HepG2 (cell line): ENCODE data around the gene EIF4EBP3. TPM values are rescaled to one million over a fixed set of nuclear protein-coding genes. Genes with fewer than 3 reads are reported as not detected.
A peak's percentile ranks its signal among the peaks of the same experiment; 100 is the strongest.

ENCODE experiments used
- ATAC-seq: fragments of 200-7000 bp; cut with Tn5 transposase; 3 replicates; pipeline ENCODE4 v1.9.1; 2020; ENCODE audit warnings: mild to moderate bottlenecking, moderate library complexity
- BruUV-seq: library from RNA; stranded (reverse); fragments of 400-500 nt; replicated peaks from 2 replicates; lab custom pipeline; 2021; lab: Mats Ljungman, UMichigan
- CTCF ChIA-PET: fragments of 300-600 bp; formaldehyde crosslinking; extraction: SDS; loops from one replicate; lab custom pipeline; 2021; ENCODE audit warnings: low total read pairs, inconsistent platforms, low intra/inter-chr PET ratio; lab: Yijun Ruan, JAX
- POLR2A ChIA-PET: fragments of 350-600 bp; sonication (Branson Sonifier 250); formaldehyde crosslinking; loops from one replicate; lab custom pipeline; 2020; ENCODE audit warnings: antibody characterized with exemption, inconsistent platforms; lab: Yijun Ruan, JAX
- DNase-seq: peaks from one replicate; pipeline ENCODE4 v3.0.0-alpha.2; 2015; ENCODE audit warnings: low spot score
- FAIRE-seq: peaks from 3 replicates; lab custom pipeline; 2011; peaks lifted over from hg19 to GRCh38; lab: Jason Lieb, UNC
- H2AFZ ChIP-seq: one replicate; pipeline ENCODE4 v1.6.1; 2011; ENCODE audit warnings: low read length, inconsistent platforms
- H3K27ac ChIP-seq: fragments of 300-600 bp; 3 replicates; pipeline ENCODE4 v1.8.0; 2011; ENCODE audit warnings: mixed run types, mild to moderate bottlenecking, mixed read lengths, low read length, inconsistent platforms; ENCODE audit not compliant: insufficient read depth; ENCODE audit errors: extremely low read length
- H3K27me3 ChIP-seq, 2 experiments: fragments of 200-600 bp in 1 of 2; 2 replicates in 1 of 2; 3 replicates in 1 of 2; pipeline versions ENCODE4 v1.6.0 to v1.8.0; 2011; ENCODE audit warnings: low read length in 2 of 2, mild to moderate bottlenecking in 2 of 2, moderate library complexity in 2 of 2, inconsistent platforms in 1 of 2; ENCODE audit not compliant: insufficient read depth in 2 of 2, control insufficient read depth in 1 of 2
- H3K36me3 ChIP-seq, 2 experiments: fragments of 200-600 bp in 1 of 2; replicated peaks in 1 of 2; 2 replicates in 1 of 2; 3 replicates in 1 of 2; pipeline versions ENCODE4 v1.5.1 to v1.8.0; 2011; ENCODE audit warnings: low read length in 2 of 2, inconsistent platforms in 1 of 2; ENCODE audit not compliant: insufficient read depth in 2 of 2, control insufficient read depth in 1 of 2
- H3K4me1 ChIP-seq: 2 replicates; pipeline ENCODE4 v1.5.1; 2012; ENCODE audit warnings: low read length, inconsistent platforms; ENCODE audit not compliant: insufficient read depth
- H3K4me2 ChIP-seq: 2 replicates; pipeline ENCODE4 v1.6.0; 2011; ENCODE audit warnings: low read depth, low read length, inconsistent platforms
- H3K4me3 ChIP-seq, 3 experiments: fragments of 200-600 bp in 1 of 3; sonication (generic), shearing (Covaris generic) in 1 of 3; replicated peaks in 1 of 3; 2 replicates each; pipeline ENCODE4 v1.5.1; 2011 to 2016; ENCODE audit warnings: low read length in 3 of 3, inconsistent platforms in 2 of 3, low read depth in 2 of 3, mild to moderate bottlenecking in 2 of 3, control low read depth in 1 of 3, mixed read lengths in 1 of 3; ENCODE audit not compliant: insufficient read depth in 1 of 3
- H3K79me2 ChIP-seq: one replicate; pipeline ENCODE4 v1.6.1; 2011; ENCODE audit warnings: low read length, inconsistent platforms; ENCODE audit not compliant: insufficient read depth
- H3K9ac ChIP-seq: 2 replicates; pipeline ENCODE4 v1.6.0; 2011; ENCODE audit warnings: mild to moderate bottlenecking, low read depth, low read length, inconsistent platforms; ENCODE audit not compliant: insufficient read depth
- H3K9me3 ChIP-seq: 2 replicates; pipeline ENCODE4 v1.5.1; 2012; ENCODE audit warnings: mild to moderate bottlenecking, low read length
- H4K20me1 ChIP-seq: 2 replicates; pipeline ENCODE4 v1.6.0; 2011; ENCODE audit warnings: inconsistent platforms, mild to moderate bottlenecking, low read length, moderate library complexity; ENCODE audit not compliant: insufficient read depth
- GPN1 ChIP-seq: sonication (generic); formaldehyde crosslinking; IDR thresholded peaks from 2 replicates; pipeline ENCODE4 v1.5.1; 2020; ENCODE audit warnings: missing genetic modification reagents, borderline replicate concordance
- HDAC6 ChIP-seq: fragments of 200-600 bp; sonication (generic); IDR thresholded peaks from 2 replicates; pipeline ENCODE4 v1.7.0; 2017; ENCODE audit warnings: mild to moderate bottlenecking, antibody characterized with exemption, low read length, low read depth
- HNF4A ChIP-seq: sonication (generic); formaldehyde crosslinking; IDR thresholded peaks from 2 replicates; pipeline ENCODE4 v1.4.0; 2020; ENCODE audit warnings: missing genetic modification reagents
- ZKSCAN1 ChIP-seq: fragments of 150-350 bp; IDR thresholded peaks from 2 replicates; pipeline ENCODE4 v1.6.1; 2014; ENCODE audit warnings: low read length
- ZNF724P ChIP-seq: sonication (generic); formaldehyde crosslinking; IDR thresholded peaks from 2 replicates; pipeline ENCODE4 v1.8.0; 2022; ENCODE audit warnings: missing genetic modification reagents, borderline replicate concordance
- ZNF75D ChIP-seq: sonication (generic); formaldehyde crosslinking; IDR thresholded peaks from 2 replicates; pipeline ENCODE4 v1.8.1; 2023; ENCODE audit warnings: missing genetic modification reagents, mild to moderate bottlenecking, borderline replicate concordance
- WGBS: methylation state at CpG from one replicate; pipeline ENCODE4 v1.1.6; 2017; ENCODE audit warnings: low lambda C conversion rate; 5-methylcytosine and 5-hydroxymethylcytosine counted together
- in situ Hi-C: cut with HindIII; loops from 2 replicates; pipeline ENCODE4 v1.10.0; 2017; ENCODE audit warnings: low pct_unique_long_range_greater_than_20kb; ENCODE audit not compliant: extremely low pct_ligation_motif_present
- intact Hi-C: fragments of 100-400 bp; cut with micrococcal nuclease; formaldehyde crosslinking; loops from one replicate; pipeline ENCODE4 v1.10.0; 2022; ENCODE audit not compliant: unreplicated experiment
- polyA plus RNA-seq, 8 experiments: library from polyadenylated mRNA; depleted of rRNA in 3 of 8; stranded (reverse) in 7 of 8; unstranded in 1 of 8; fragments of >200 nt; fragmentation: Illumina TruSeq in 4 of 8; extraction: Trizol in 4 of 8; gene quantifications; 2 replicates each; pipeline versions ENCODE4 v1.2.1 to v1.2.3, GENCODE V29; 2011 to 2016; ENCODE audit warnings: low read depth in 4 of 8, missing spikeins in 1 of 8, mixed read lengths in 1 of 8; ENCODE audit not compliant: insufficient read depth in 1 of 8
- total RNA-seq, 5 experiments: library from RNA; depleted of rRNA; stranded (reverse); fragments of >200 nt; fragmentation: Illumina TruSeq; extraction: Trizol; gene quantifications; 2 replicates each; pipeline ENCODE4 v1.2.3, GENCODE V29; 2016; ENCODE audit warnings: low read depth in 1 of 5
- TF ChIP-seq, protein P1 (sequence below): fragments of 450-650 bp; IDR thresholded peaks from 2 replicates; pipeline ENCODE4 v1.6.1; 2016
- TF ChIP-seq, protein P2 (sequence below): IDR thresholded peaks from 2 replicates; pipeline ENCODE4 v1.6.1; 2016
- TF ChIP-seq, protein P3 (sequence below): IDR thresholded peaks from 2 replicates; pipeline ENCODE4 v1.6.1; 2012; ENCODE audit warnings: inconsistent platforms
- TF ChIP-seq, protein P4 (sequence below): sonication (generic); formaldehyde crosslinking; IDR thresholded peaks from 2 replicates; pipeline ENCODE4 v1.4.0; 2020; ENCODE audit warnings: mild to moderate bottlenecking, missing genetic modification reagents, borderline replicate concordance

The EIF4EBP3 gene
- total and polyA plus RNA-seq, 2 of the 13 experiments (the other 11 are each of a cell fraction or from before 2014, with no cell fraction given) = 0.61 to 1.7 TPM

DNA sequence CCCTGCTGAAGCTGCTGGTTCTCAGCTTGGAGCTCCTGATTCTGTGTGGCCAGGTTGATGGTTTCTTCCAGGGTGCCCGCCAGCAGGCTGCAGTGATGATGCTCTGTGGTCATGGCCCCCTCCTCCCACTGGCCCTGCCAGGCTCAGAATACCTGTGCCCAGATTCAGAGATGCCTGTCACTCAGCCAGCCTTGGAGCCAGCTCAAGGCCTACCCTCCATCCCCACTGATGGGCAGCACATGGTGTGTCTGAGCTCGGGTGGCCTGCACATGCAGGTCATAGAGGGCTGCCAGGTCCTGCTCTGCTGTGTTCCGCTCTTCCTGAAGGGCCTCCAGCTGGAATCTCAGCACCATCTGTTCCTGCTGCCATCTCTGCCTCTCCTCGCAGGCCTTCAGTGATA, 22.6 kb downstream of the EIF4EBP3 start:
- no peak for DNase-seq
- no peaks in the 10 kb centered on the region for H3K79me2 ChIP-seq
- no peaks in the 10 kb centered on the region for H3K36me3 ChIP-seq
- no peak overlapping the region for H3K4me3 ChIP-seq
- CTCF ChIA-PET = no interaction called here
- no peaks in the 10 kb centered on the region; a peak in 1 of 5 replicates for H3K27me3 ChIP-seq
- no TSS peak for BruUV-seq
- no peak for ATAC-seq
- FAIRE-seq = no peak
- H3K9ac ChIP-seq = no peak overlapping the region
- H3K4me2 ChIP-seq = no peak overlapping the region
- H3K9me3 ChIP-seq = no peaks in the 10 kb centered on the region
- no peak for TF ChIP-seq ZNF75D
- TF ChIP-seq, protein P1, sequence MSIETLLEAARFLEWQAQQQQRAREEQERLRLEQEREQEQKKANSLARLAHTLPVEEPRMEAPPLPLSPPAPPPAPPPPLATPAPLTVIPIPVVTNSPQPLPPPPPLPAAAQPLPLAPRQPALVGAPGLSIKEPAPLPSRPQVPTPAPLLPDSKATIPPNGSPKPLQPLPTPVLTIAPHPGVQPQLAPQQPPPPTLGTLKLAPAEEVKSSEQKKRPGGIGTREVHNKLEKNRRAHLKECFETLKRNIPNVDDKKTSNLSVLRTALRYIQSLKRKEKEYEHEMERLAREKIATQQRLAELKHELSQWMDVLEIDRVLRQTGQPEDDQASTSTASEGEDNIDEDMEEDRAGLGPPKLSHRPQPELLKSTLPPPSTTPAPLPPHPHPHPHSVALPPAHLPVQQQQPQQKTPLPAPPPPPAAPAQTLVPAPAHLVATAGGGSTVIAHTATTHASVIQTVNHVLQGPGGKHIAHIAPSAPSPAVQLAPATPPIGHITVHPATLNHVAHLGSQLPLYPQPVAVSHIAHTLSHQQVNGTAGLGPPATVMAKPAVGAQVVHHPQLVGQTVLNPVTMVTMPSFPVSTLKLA = peak; percentile 41; the same call in 1 of the 2 replicates
- in situ Hi-C loops (no loop called here), intact Hi-C loops (no loop called here)
- peaks cover 34% of the 10 kb centered on the region for H3K4me1 ChIP-seq
- POLR2A ChIA-PET = interaction anchor here (1.0 kb wide), 1 partner anchor 78 kb away, joined by 4 read pairs; the partner anchor contains the start of genes IK and NDUFA2
- no peak overlapping the region for H2AFZ ChIP-seq
- H3K27ac ChIP-seq = no peak overlapping the region
- 90% methylated on average over 3 of the region's 4 CpGs for WGBS
- H4K20me1 ChIP-seq = no peaks in the 10 kb centered on the region

DNA sequence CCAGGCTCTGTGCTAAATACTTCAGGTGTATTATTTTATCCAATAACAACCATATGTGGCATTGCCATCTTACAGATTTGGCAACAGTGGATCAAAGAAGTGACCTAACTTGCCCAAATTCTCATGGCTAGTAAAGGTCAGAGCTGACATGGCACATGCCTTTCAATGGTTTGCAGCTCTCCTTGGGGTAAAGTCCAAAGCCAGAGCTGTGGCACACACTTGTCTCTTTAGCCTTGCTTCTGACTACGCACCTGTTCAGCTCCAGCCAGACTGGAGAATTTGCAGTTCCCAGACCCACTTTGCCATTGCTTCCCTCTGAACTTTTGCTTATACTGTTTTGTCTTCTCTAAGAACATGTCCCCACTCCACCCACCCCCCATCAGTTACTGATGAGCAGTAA, 23.0 kb downstream of the EIF4EBP3 start:
- in situ Hi-C loops = no loop called here
- peaks cover 34% of the 10 kb centered on the region for H3K4me1 ChIP-seq
- ChIA-PET CTCF (no interaction called here), POLR2A (no interaction called here)
- H3K36me3 ChIP-seq = no peaks in the 10 kb centered on the region
- no peak for FAIRE-seq
- no TSS peak for BruUV-seq
- no peak for ATAC-seq
- H3K27me3 ChIP-seq = no peaks in the 10 kb centered on the region
- H3K4me2 ChIP-seq = no peak overlapping the region
- H3K4me3 ChIP-seq = no peak overlapping the region
- WGBS = 23% methylated on average over 1 of the region's 1 CpG
- H3K9me3 ChIP-seq = no peaks in the 10 kb centered on the region
- TF ChIP-seq HDAC6 (no peak), ZNF724P (no peak), HNF4A (CRISPR knock-in tag) (0 out of 2 replicates have a peak, but pooled peaks have one; percentile 16), ZKSCAN1 (peak; percentile 80), GPN1 (no peak)
- TF ChIP-seq, protein P2, sequence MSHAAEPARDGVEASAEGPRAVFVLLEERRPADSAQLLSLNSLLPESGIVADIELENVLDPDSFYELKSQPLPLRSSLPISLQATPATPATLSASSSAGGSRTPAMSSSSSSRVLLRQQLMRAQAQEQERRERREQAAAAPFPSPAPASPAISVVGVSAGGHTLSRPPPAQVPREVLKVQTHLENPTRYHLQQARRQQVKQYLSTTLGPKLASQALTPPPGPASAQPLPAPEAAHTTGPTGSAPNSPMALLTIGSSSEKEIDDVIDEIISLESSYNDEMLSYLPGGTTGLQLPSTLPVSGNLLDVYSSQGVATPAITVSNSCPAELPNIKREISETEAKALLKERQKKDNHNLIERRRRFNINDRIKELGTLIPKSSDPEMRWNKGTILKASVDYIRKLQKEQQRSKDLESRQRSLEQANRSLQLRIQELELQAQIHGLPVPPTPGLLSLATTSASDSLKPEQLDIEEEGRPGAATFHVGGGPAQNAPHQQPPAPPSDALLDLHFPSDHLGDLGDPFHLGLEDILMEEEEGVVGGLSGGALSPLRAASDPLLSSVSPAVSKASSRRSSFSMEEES (CRISPR knock-in tag) = no peak
- TF ChIP-seq, protein P3, sequence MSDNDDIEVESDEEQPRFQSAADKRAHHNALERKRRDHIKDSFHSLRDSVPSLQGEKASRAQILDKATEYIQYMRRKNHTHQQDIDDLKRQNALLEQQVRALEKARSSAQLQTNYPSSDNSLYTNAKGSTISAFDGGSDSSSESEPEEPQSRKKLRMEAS = no peak
- TF ChIP-seq, protein P4, sequence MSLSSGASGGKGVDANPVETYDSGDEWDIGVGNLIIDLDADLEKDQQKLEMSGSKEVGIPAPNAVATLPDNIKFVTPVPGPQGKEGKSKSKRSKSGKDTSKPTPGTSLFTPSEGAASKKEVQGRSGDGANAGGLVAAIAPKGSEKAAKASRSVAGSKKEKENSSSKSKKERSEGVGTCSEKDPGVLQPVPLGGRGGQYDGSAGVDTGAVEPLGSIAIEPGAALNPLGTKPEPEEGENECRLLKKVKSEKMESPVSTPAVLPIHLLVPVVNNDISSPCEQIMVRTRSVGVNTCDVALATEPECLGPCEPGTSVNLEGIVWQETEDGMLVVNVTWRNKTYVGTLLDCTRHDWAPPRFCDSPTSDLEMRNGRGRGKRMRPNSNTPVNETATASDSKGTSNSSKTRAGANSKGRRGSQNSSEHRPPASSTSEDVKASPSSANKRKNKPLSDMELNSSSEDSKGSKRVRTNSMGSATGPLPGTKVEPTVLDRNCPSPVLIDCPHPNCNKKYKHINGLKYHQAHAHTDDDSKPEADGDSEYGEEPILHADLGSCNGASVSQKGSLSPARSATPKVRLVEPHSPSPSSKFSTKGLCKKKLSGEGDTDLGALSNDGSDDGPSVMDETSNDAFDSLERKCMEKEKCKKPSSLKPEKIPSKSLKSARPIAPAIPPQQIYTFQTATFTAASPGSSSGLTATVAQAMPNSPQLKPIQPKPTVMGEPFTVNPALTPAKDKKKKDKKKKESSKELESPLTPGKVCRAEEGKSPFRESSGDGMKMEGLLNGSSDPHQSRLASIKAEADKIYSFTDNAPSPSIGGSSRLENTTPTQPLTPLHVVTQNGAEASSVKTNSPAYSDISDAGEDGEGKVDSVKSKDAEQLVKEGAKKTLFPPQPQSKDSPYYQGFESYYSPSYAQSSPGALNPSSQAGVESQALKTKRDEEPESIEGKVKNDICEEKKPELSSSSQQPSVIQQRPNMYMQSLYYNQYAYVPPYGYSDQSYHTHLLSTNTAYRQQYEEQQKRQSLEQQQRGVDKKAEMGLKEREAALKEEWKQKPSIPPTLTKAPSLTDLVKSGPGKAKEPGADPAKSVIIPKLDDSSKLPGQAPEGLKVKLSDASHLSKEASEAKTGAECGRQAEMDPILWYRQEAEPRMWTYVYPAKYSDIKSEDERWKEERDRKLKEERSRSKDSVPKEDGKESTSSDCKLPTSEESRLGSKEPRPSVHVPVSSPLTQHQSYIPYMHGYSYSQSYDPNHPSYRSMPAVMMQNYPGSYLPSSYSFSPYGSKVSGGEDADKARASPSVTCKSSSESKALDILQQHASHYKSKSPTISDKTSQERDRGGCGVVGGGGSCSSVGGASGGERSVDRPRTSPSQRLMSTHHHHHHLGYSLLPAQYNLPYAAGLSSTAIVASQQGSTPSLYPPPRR (CRISPR knock-in tag) = no peak
- TF ChIP-seq, all 625 proteins: peak for 2
- H3K27ac ChIP-seq = no peak overlapping the region
- H4K20me1 ChIP-seq = no peaks in the 10 kb centered on the region
- H3K9ac ChIP-seq = no peak overlapping the region
- intact Hi-C loops = no loop called here
- no peak for DNase-seq
- no peaks in the 10 kb centered on the region for H3K79me2 ChIP-seq
- no peak overlapping the region for H2AFZ ChIP-seq
